Kidney (tissue), 14 donors: ENCODE data around the gene SLC25A2. TPM values are rescaled to one million over a fixed set of nuclear protein-coding genes. Genes with fewer than 3 reads are reported as not detected.
A peak's percentile ranks its signal among the peaks of the same experiment; 100 is the strongest.

ENCODE experiments used
- DNase-seq, 5 donors: peaks; one replicate each; pipeline ENCODE4 v3.0.0-alpha.2; 2013 to 2020
- FAIRE-seq: peaks from 2 replicates; lab custom pipeline; 2012; peaks lifted over from hg19 to GRCh38; lab: Jason Lieb, UNC
- H3K27ac ChIP-seq, 2 donors: one replicate each; pipeline ENCODE4 v1.7.0; 2013; ENCODE audit warnings: low read depth in 2 of 2, low read length in 2 of 2, inconsistent platforms in 1 of 2
- H3K27me3 ChIP-seq: one replicate; pipeline ENCODE4 v1.7.1; 2013; ENCODE audit warnings: low read length, inconsistent platforms; ENCODE audit not compliant: control insufficient read depth, insufficient read depth
- H3K36me3 ChIP-seq, 3 donors: one replicate each; pipeline versions ENCODE4 v1.7.0 to v1.7.1; 2013; ENCODE audit warnings: low read length in 3 of 3, control low read depth in 1 of 3, inconsistent platforms in 1 of 3; ENCODE audit not compliant: insufficient read depth in 3 of 3, control insufficient read depth in 2 of 3
- H3K4me1 ChIP-seq, 3 donors: one replicate each; pipeline versions ENCODE4 v1.7.0 to v1.7.1; 2013; ENCODE audit warnings: low read length in 3 of 3, inconsistent platforms in 1 of 3, low read depth in 1 of 3; ENCODE audit not compliant: control insufficient read depth in 2 of 3, insufficient read depth in 2 of 3
- H3K4me3 ChIP-seq, 3 donors: one replicate each; pipeline versions ENCODE4 v1.7.0 to v1.8.1; 2013; ENCODE audit warnings: low read length in 3 of 3, control low read depth in 1 of 3, inconsistent platforms in 1 of 3
- H3K9ac ChIP-seq, 3 donors: one replicate each; pipeline versions ENCODE4 v1.7.0 to v1.7.1; 2013; ENCODE audit warnings: low read length in 3 of 3, control low read depth in 1 of 3, inconsistent platforms in 1 of 3
- H3K9me3 ChIP-seq, 3 donors: one replicate each; pipeline versions ENCODE4 v1.7.0 to v1.7.1; 2013; ENCODE audit warnings: low read length in 3 of 3, control low read depth in 1 of 3, inconsistent platforms in 1 of 3; ENCODE audit not compliant: control insufficient read depth in 2 of 3, insufficient read depth in 1 of 3
- CTCF ChIP-seq: IDR thresholded peaks from 3 replicates; pipeline ENCODE4 v1.5.1; 2012; ENCODE audit warnings: mild to moderate bottlenecking, moderate library complexity, borderline replicate concordance; ENCODE audit not compliant: insufficient read depth; ENCODE audit errors: extremely low read depth
- intact Hi-C: fragments of 100-400 bp; cut with DNase I; formaldehyde crosslinking; loops from one replicate; pipeline ENCODE4 v1.11.1; 2022
- polyA plus RNA-seq: library from polyadenylated mRNA; stranded (reverse); fragments of 350-450 nt; fragmentation: Illumina TruSeq; extraction: RNeasy Lipid Tissue Mini Kit (QIAGEN cat#74804); gene quantifications from one replicate; pipeline ENCODE4 v1.2.3, GENCODE V29; 2014; ENCODE audit warnings: low read depth, low replicate concordance; ENCODE audit not compliant: insufficient read depth
- total RNA-seq: library from RNA; stranded (reverse); fragmentation: NEBNext Ultra II Directional; extraction: Animal tissue kit (Norgen Biotek cat#: 25700); gene quantifications from one replicate; pipeline ENCODE4 v1.2.1, GENCODE V29; 2021
- donor health status: control.
- donor health status: control.
- donor health status: control.
- donor health status: control.
- donor health status: control.
- donor health status: DM: yes; HTN: yes; CAD: no.
- donor health status: Normal renal cell carcinoma (clear cell type).

The SLC25A2 gene
- total and polyA plus RNA-seq, 2 donors from 2014 or later, result 0.94 TPM; not detected in 1

- Histone ChIP-seq H3K9me3 (peaks cover 9 to 79% (median 44%) of the 10 kb centered on the region in 3 donors), H3K36me3 (no peaks in the 10 kb centered on the region), H3K27me3 (no peaks in the 10 kb centered on the region), H3K27ac (no peak overlapping the region), H3K4me1 (no peaks in the 10 kb centered on the region), H3K4me3 (peak overlapping the region in 2 of 3 donors; percentile 3 to 21), H3K9ac (no peak overlapping the region)
- peak in 2 of 5 donors; percentile 2 to 3 for DNase-seq
- no peak for FAIRE-seq
- intact Hi-C loops, result no loop called here
- TF ChIP-seq CTCF, result no peak
Measured at GRCh38 chr5:141260458-141261237, 43.2 kb downstream of the SLC25A2 start.

GRCh38 chr5:141258948-141259347, 44.9 kb downstream of the SLC25A2 start:
- Histone ChIP-seq H3K36me3 (no peaks in the 10 kb centered on the region), H3K9me3 (peaks cover 7 to 82% (median 41%) of the 10 kb centered on the region in 3 donors), H3K9ac (no peak overlapping the region), H3K4me3 (no peak overlapping the region), H3K4me1 (no peaks in the 10 kb centered on the region), H3K27me3 (no peaks in the 10 kb centered on the region), H3K27ac (no peak overlapping the region)
- FAIRE-seq (no peak), DNase-seq (no peak)
- intact Hi-C loops, result no loop called here
- no peak for TF ChIP-seq CTCF

- Histone ChIP-seq H3K27ac (no peak overlapping the region), H3K4me1 (no peaks in the 10 kb centered on the region), H3K36me3 (no peaks in the 10 kb centered on the region), H3K4me3 (no peak overlapping the region), H3K27me3 (no peaks in the 10 kb centered on the region), H3K9ac (no peak overlapping the region), H3K9me3 (peaks cover 7 to 82% (median 41%) of the 10 kb centered on the region in 3 donors)
- TF ChIP-seq CTCF, result no peak
- intact Hi-C loops, result no loop called here
- FAIRE-seq, result no peak
- DNase-seq, result no peak
Measured at GRCh38 chr5:141258464-141258863, 45.4 kb downstream of the SLC25A2 start.

Other genes with a start within 250 kb of the SLC25A2 start
Only the 30 nearest of the 38 such genes appear.
- 2.3 TPM for gene PCDHB7, start 131.4 kb downstream of the SLC25A2 start, total RNA-seq
- gene PCDHB7, start 131.4 kb downstream of the SLC25A2 start, polyA plus RNA-seq, result 0.97 TPM
- 3.7 TPM for gene PCDHB8, start 126.3 kb downstream of the SLC25A2 start, total RNA-seq
- 0.56 TPM for gene PCDHB8, start 126.3 kb downstream of the SLC25A2 start, polyA plus RNA-seq
- gene PCDHB16, start 121.7 kb downstream of the SLC25A2 start, total RNA-seq, result 5.1 TPM
- gene PCDHB16, start 121.7 kb downstream of the SLC25A2 start, polyA plus RNA-seq, result 0.67 TPM
- 2.4 TPM for gene PCDHB9, start 116.9 kb downstream of the SLC25A2 start, total RNA-seq
- gene PCDHB9, start 116.9 kb downstream of the SLC25A2 start, polyA plus RNA-seq, result 0.47 TPM
- 2.3 TPM for gene PCDHB10, start 111.7 kb downstream of the SLC25A2 start, total RNA-seq
- 0.73 TPM for gene PCDHB10, start 111.7 kb downstream of the SLC25A2 start, polyA plus RNA-seq
- gene PCDHB11, start 104.4 kb downstream of the SLC25A2 start, total RNA-seq, result 4.3 TPM
- gene PCDHB11, start 104.4 kb downstream of the SLC25A2 start, polyA plus RNA-seq, result 0.47 TPM
- gene PCDHB12, start 95.3 kb downstream of the SLC25A2 start, total RNA-seq, result 2.5 TPM
- 0.77 TPM for gene PCDHB12, start 95.3 kb downstream of the SLC25A2 start, polyA plus RNA-seq
- 5.9 TPM for gene PCDHB13, start 90.1 kb downstream of the SLC25A2 start, total RNA-seq
- gene PCDHB13, start 90.1 kb downstream of the SLC25A2 start, polyA plus RNA-seq, result 0.86 TPM
- gene PCDHB14, start 80.7 kb downstream of the SLC25A2 start, total RNA-seq, result 6.2 TPM
- gene PCDHB14, start 80.7 kb downstream of the SLC25A2 start, polyA plus RNA-seq, result 2.0 TPM
- gene PCDHB15, start 58.7 kb downstream of the SLC25A2 start, total RNA-seq, result 6.0 TPM
- 1.8 TPM for gene PCDHB15, start 58.7 kb downstream of the SLC25A2 start, polyA plus RNA-seq
- gene TAF7, start 16.7 kb upstream of the SLC25A2 start, total RNA-seq, result 73.5 TPM
- 71.3 TPM for gene TAF7, start 16.7 kb upstream of the SLC25A2 start, polyA plus RNA-seq
- 0.69 TPM for gene PCDHGA1, start 26.5 kb upstream of the SLC25A2 start, total RNA-seq
- gene PCDHGA1, start 26.5 kb upstream of the SLC25A2 start, polyA plus RNA-seq, result 0.19 TPM
- 4.7 TPM for gene PCDHGA2, start 34.7 kb upstream of the SLC25A2 start, total RNA-seq
- 0.73 TPM for gene PCDHGA2, start 34.7 kb upstream of the SLC25A2 start, polyA plus RNA-seq
- gene PCDHGA3, start 39.8 kb upstream of the SLC25A2 start, total RNA-seq, result 4.0 TPM
- gene PCDHGA3, start 39.8 kb upstream of the SLC25A2 start, polyA plus RNA-seq, result 0.22 TPM
- gene PCDHGB1, start 46.0 kb upstream of the SLC25A2 start, total RNA-seq, result 2.9 TPM
- 0.37 TPM for gene PCDHGB1, start 46.0 kb upstream of the SLC25A2 start, polyA plus RNA-seq
- gene PCDHGA4, start 51.0 kb upstream of the SLC25A2 start, total RNA-seq, result 3.9 TPM
- 0.13 TPM for gene PCDHGA4, start 51.0 kb upstream of the SLC25A2 start, polyA plus RNA-seq
- 4.0 TPM for gene PCDHGB2, start 55.9 kb upstream of the SLC25A2 start, total RNA-seq
- gene PCDHGB2, start 55.9 kb upstream of the SLC25A2 start, polyA plus RNA-seq, result not detected
- gene PCDHGA5, start 60.1 kb upstream of the SLC25A2 start, total RNA-seq, result 2.8 TPM
- gene PCDHGA5, start 60.1 kb upstream of the SLC25A2 start, polyA plus RNA-seq, result not detected
- gene PCDHGB3, start 66.2 kb upstream of the SLC25A2 start, total RNA-seq, result 4.4 TPM
- 0.15 TPM for gene PCDHGB3, start 66.2 kb upstream of the SLC25A2 start, polyA plus RNA-seq
- gene PCDHGA6, start 69.8 kb upstream of the SLC25A2 start, total RNA-seq, result 7.2 TPM
- 0.34 TPM for gene PCDHGA6, start 69.8 kb upstream of the SLC25A2 start, polyA plus RNA-seq
- 4.1 TPM for gene PCDHGA7, start 78.7 kb upstream of the SLC25A2 start, total RNA-seq
- gene PCDHGA7, start 78.7 kb upstream of the SLC25A2 start, polyA plus RNA-seq, result 0.49 TPM
- gene PCDHGB4, start 83.6 kb upstream of the SLC25A2 start, total RNA-seq, result 6.1 TPM
- 1.0 TPM for gene PCDHGB4, start 83.6 kb upstream of the SLC25A2 start, polyA plus RNA-seq
- gene PCDHGA8, start 88.6 kb upstream of the SLC25A2 start, total RNA-seq, result 1.8 TPM
- gene PCDHGA8, start 88.6 kb upstream of the SLC25A2 start, polyA plus RNA-seq, result 0.09 TPM
- 12.3 TPM for gene PCDHGB5, start 93.9 kb upstream of the SLC25A2 start, total RNA-seq
- gene PCDHGB5, start 93.9 kb upstream of the SLC25A2 start, polyA plus RNA-seq, result 0.82 TPM
- 7.6 TPM for gene PCDHGA9, start 98.7 kb upstream of the SLC25A2 start, total RNA-seq
- gene PCDHGA9, start 98.7 kb upstream of the SLC25A2 start, polyA plus RNA-seq, result 0.54 TPM
- 7.5 TPM for gene PCDHGB6, start 104.0 kb upstream of the SLC25A2 start, total RNA-seq
- gene PCDHGB6, start 104.0 kb upstream of the SLC25A2 start, polyA plus RNA-seq, result 0.22 TPM
- gene PCDHGA10, start 108.9 kb upstream of the SLC25A2 start, total RNA-seq, result 5.1 TPM
- 0.47 TPM for gene PCDHGA10, start 108.9 kb upstream of the SLC25A2 start, polyA plus RNA-seq
- 15.1 TPM for gene PCDHGB7, start 113.6 kb upstream of the SLC25A2 start, total RNA-seq
- 1.0 TPM for gene PCDHGB7, start 113.6 kb upstream of the SLC25A2 start, polyA plus RNA-seq
- 3.6 TPM for gene PCDHGA11, start 117.0 kb upstream of the SLC25A2 start, total RNA-seq
- gene PCDHGA11, start 117.0 kb upstream of the SLC25A2 start, polyA plus RNA-seq, result 0.37 TPM
- 4.0 TPM for gene PCDHGA12, start 126.5 kb upstream of the SLC25A2 start, total RNA-seq
- 0.24 TPM for gene PCDHGA12, start 126.5 kb upstream of the SLC25A2 start, polyA plus RNA-seq